ENCODE results near the gene PIEZO1. TPM values are rescaled to one million over a fixed set of nuclear protein-coding genes. Genes with fewer than 3 reads are reported as not detected.

The PIEZO1 gene
- total RNA-seq, 1 donor from 2014 or later: 230 TPM

- intact Hi-C loops (cut with micrococcal nuclease): no loop called here
Observed at GRCh38 chr16:88711750-88712340, 73.2 kb downstream of the PIEZO1 start.

DNA sequence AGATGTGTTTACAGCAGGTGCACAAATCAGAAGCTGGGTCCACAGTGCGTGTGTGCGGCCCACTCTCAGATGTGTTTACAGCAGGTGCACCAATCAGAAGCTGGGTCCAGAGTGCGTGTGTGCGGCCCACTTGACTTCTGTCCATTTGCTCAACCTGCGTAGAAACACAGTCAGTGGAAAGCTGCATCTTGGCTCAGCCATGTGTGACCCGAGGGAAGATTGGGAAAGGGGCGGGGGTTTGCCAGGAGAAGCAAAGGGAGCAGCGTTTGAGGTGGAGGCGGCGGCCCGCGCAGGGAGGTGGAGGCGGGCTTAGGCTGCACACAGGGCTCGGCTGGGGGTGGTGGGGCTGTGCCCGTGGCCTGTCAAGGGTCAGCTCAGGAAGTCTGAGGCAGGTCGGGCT lies 74.5 kb downstream of the PIEZO1 start:
- intact Hi-C loops (cut with micrococcal nuclease): no loop called here

DNA sequence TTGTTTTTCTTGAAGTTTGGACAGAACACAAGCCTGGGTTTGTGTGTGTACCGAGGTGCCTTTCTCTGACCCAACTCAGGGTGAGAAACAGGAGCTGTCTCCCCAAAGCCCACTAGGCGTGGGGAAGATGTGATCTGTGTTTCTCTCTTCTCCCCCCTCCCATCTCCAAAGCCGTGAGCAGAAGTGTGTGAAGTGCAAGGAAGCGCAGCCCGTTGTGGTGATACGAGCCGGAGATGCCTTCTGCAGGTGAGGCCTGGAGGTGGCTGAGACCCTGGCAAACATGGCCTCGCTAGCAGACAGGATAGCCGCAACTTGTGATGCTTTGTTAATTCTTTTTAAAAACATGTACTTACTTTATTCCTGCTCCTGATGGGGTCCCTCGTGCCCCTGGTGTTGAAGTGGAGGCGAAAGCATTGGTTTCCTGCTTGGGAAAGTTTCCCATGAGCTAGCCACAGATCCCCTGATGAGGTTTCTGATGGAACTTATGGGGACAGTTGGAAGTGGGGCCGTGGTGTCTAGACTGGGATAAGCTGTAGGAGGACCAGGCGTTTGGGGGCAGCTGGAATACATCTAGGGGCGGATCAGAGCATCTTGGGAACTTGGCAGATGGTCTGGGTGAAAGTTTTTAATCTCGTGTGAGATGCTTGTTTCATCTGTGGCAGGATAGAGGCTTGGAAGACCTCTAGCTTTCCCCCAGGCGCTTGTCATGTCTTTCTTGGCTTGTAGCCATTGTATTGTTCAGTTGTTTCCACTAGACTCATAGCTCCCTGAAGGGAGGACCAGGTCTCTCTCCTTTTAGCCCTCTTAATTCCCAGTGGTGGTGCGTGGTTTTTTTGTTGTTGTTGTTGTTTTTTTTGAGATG lies 77.8 kb downstream of the PIEZO1 start:
- intact Hi-C loops (cut with micrococcal nuclease): loop anchor here (1.0 to 5.0 kb wide), 5 partner anchors 21 to 800 kb away; partner anchors contain the start of genes CYBA, MVD, SNAI3 and SPG7

DNA sequence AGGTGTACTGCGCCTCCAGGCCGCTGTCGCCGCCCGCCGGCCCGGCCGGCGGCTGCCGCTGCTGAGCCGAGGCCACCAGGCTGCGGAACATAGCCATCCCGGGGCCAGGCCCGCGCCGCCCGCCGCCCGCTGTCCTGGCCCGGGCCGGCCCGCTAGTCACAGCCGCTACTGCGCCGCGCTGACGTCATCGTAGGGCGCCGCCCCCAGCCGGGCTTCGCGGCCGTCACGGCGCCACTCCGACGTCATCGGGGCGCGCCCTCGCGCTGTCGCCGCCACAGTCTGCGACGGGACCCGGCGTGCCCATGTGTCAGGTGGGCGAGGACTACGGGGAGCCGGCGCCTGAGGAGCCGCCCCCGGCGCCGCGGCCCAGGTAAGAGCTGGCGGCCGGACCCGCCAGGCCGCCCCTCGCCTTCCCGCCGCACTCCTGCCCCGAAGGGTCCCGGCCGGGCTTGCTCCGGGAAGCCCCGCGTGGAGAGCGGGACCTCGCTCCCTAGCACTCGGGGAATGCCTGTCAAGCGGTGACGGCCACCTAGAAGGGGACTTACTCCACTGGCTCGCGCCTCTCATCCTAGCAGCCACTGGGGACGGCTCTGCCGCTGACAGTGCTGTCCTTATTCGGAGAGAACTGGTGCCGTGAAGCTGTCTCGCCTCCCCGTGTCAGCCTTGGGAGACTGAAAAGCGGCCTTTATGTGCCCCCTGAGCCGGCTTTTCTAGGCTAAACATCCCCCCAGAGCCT lies 78.6 kb downstream of the PIEZO1 start, which contains the start of the genes CTU2 and RNF166:
Gene CTU2 (plus strand): TSS at position 275 of the 736 bp plus-strand sequence. CDS start 28 bp downstream, at position 303.
Gene RNF166 (minus strand): TSS at position 180 of the 736 bp plus-strand sequence. CDS start 83 bp downstream, at position 97.
- intact Hi-C loops (cut with micrococcal nuclease): loop anchor here (1.0 to 5.0 kb wide), 5 partner anchors 20 to 801 kb away; partner anchors contain the start of genes CYBA, MVD, SNAI3 and SPG7

DNA sequence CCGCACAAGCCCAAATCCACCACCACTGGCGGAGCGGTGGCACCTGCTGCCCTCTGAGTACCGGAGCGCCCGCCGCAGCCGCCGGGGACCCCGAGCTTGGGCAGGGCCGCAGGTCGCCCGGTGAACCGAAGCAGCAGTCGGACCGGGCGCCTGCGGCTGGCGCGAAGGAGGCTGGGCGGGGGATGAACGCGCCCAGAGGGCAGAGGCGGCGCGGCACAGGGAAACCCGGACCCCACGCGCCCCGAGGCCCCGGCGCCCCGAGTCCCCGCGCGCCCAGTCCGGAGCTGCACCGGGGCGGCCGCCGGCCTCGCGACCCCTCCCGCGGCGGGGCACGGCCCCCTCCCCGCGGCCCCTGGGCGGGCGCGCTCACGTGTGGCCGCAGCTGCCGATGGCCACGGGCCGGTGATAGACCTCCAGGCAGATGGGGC lies 79.2 kb downstream of the PIEZO1 start:
- intact Hi-C loops (cut with micrococcal nuclease): loop anchor here (1.0 to 5.0 kb wide), 6 partner anchors 20 to 801 kb away; partner anchors contain the start of genes CYBA, MVD, SNAI3 and SPG7

DNA sequence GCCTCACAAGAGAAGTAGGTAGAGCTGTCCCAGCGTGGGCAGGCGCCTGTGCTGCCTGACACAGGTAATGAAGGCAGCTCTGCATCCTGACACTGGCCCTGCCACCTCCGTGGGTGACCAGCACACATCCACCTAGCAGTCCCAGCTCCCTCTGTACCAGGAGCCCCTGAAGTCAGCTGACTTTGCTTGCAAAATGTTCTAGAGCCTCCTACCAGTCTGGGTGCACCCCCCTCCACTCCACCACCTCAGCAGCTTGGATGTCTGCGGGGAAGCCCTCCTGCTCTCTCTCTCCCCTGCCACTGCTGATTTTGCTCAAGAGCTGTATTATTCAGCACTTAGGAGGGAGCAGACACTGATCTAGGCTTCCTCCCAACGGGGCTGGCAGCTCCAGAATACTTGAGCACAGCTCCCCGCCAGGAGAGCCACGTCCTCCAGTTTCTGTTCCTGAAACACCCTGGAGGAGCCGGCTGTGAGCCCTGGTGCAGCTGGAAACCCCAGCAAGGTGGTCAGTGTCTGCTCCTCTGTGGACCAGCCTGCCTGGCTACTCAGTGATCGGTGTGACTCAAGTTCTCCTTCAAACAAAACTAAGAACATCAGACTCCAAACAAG lies 79.8 kb downstream of the PIEZO1 start:
- intact Hi-C loops (cut with micrococcal nuclease): loop anchor here (2.0 to 5.0 kb wide), 2 partner anchors 76 to 802 kb away; partner anchors contain the start of gene SPG7

DNA sequence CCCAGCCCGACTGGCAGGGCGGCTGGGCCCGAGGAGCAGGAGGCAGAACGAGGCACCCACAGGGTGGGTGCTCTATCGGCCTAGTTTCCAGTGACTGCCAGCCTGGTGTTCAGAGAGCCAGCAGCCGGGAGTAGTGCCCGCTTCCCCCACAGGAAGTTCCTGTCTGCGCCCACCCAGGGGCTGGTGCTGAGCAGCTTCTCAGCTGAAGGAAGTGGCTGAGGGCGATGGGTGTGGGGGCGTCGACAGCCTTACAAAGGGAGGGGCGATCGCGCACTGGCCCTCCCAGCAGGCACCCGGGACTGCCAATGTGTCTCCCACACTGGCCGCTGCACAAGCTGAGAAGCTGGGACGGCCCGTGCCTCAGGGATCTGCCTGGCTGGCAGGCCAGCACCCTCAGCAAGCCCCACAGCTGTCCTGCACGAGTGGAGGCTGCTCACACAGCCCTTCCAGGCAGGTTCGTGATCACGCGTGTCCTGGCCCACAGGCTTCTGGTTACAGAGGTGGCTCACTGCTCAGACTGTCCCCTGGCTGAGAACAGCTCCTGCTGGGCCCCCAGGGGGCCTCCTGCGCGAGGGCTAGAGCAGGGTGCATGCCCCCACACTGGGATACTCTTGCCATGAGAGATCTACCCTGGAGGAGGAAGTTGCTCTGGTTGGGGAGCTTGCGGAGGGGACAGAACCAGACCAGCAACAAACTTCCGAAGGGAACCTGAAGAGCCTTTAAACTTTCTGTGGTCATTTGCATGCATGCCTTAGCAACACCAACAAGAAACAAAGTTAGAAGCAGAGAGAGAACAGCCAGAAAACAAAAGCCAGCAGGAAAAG lies 81.3 kb downstream of the PIEZO1 start:
- intact Hi-C loops (cut with micrococcal nuclease): loop anchor here (2.0 to 5.0 kb wide), 5 partner anchors 53 to 746 kb away; partner anchors contain the start of genes CYBA, IL17C and ZFPM1

- intact Hi-C loops (cut with micrococcal nuclease): loop anchor here (2.0 to 5.0 kb wide), 4 partner anchors 52 to 745 kb away; partner anchors contain the start of genes CYBA, IL17C and ZFPM1
Observed at GRCh38 chr16:88702371-88703210, 82.4 kb downstream of the PIEZO1 start.

DNA sequence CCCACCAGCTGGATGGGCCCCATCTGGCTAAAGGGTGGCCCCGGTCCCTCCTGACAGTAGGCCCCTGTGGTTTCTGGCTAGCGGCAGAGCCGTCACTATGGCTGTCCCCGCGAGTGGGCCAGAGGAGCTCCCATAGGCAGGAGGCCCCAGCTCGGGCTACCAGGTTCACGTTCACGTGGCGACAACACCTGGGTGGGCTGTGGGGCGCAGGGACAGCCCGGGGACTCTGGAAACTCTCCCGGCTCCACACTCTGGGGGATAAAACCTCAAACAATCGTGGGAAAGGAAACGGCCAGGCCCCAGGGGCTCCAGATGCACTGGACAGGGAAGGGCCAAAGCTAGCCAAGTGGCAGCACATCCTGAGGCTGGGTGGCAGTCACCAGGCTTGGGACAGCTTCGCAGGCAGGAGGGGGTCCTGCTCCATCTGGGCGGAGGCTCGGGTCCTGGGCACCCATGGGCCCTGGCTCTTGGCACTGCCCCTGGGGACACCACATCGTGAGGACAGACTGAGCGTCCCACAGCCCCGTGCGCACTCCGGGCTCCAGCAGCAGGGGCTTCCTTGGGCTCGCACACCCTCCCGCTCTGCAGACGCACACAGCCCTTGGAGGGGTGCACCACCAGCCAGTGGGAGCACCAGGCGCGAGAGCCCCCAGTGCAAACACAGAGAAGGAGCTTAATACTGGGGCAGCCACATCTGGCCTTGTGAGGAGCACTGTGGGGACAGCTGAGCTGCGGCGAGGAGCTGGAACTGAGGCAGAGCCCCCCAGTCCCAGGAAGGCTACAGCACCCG lies 83.2 kb downstream of the PIEZO1 start:
- intact Hi-C loops (cut with micrococcal nuclease): loop anchor here (1.0 to 5.0 kb wide), 9 partner anchors 15 to 744 kb away; partner anchors contain the start of genes CDT1, CYBA, GALNS and IL17C

DNA sequence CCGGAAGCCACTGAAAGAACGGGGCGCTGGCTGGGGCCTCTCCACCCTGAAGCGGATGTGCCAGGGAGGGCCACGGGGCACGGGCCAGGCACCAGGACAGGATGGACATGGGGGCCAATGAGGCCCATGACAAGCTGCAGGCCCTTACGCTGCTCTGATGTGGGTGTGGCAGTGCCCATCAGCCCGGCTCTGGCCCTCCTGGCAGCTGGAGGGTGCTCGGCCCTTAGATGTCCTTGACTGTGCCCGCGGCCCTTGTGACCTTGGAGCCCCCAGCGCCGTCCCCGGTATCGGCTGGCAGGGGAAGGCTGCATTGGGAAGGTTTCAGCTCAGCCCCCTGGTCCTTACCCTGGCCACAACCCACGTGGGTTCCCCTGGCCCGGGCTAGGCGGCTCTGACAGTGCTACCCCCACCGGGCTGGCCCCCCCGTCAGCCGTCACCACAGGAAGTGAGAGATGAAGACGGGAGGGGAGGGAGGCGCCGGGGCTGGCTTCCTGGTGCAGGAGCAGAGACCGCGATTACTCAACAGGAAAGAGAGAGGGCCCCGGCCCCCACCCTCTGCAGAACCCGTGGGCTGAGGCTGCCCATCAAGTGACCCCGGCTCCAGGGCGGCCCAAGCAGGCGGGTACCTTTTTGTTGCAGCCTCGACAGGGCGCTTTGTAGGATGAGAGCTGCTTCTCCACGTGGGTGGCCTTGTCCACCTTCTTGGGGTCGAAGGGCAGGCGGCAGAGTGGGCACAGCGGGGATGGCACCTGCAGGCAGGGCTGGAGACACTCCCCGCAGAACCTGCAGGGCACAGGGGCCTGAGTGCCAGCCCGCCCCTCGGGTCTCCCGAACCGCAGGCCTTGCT lies 84.2 kb downstream of the PIEZO1 start:
- intact Hi-C loops (cut with micrococcal nuclease): loop anchor here (1.0 to 5.0 kb wide), 8 partner anchors 15 to 744 kb away; partner anchors contain the start of genes CDT1, GALNS, IL17C and MVD

GRCh38 chr16:88700322-88700635 lies 84.7 kb downstream of the PIEZO1 start:
- intact Hi-C loops (cut with micrococcal nuclease): loop anchor here (1.0 to 5.0 kb wide), 6 partner anchors 37 to 743 kb away; partner anchors contain the start of genes CDT1, GALNS, IL17C and MVD

DNA sequence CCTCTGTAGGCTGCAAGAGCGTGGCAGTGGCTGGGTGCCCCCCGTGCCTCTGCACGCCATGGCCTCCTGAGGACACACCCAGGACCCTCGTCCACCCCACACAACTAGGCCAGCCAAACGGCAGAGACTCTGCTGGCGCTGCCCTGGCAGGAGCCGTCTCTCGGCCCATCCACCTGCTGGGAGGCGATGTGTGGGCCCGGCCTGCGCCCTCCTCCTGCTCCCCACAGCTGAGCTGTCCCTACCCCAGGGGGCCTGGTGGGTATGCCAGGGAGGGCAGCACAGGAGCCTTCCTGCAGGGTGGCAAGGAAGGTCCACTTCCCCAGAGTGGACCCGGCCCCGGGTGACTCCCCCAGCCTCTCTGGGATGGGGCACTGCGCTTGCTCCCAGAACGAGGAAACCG lies 85.8 kb downstream of the PIEZO1 start:
- intact Hi-C loops (cut with micrococcal nuclease): no loop called here

DNA sequence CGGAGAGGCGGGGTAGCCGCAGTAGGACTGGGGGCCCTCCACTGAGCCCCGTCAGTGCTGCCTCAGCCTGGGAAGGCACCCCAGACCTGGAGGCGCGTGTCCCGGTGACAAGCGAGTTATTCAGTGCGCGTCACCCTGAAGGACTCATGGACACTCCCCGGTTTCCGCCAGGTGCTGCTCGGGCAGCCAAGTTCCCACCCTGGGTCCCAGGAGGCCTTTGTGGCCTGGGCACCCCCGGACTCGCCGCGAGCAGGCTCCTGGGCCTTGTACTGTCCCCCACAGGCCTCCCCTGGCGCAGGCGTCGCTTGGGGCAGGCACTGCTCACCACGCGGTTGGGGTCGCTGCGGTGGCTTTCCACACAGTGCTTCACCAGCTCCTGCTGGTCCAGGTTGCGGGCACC lies 86.4 kb downstream of the PIEZO1 start:
- intact Hi-C loops (cut with micrococcal nuclease): no loop called here

- intact Hi-C loops (cut with micrococcal nuclease): no loop called here
Observed at GRCh38 chr16:88697831-88698615, 87.0 kb downstream of the PIEZO1 start.

GRCh38 chr16:88697116-88697830 lies 87.7 kb downstream of the PIEZO1 start:
- intact Hi-C loops (cut with micrococcal nuclease): no loop called here
